D721Med (cell line): Measurements from ENCODE around the gene PAQR4.

Experiments used
- DNase-seq: peaks from one replicate; pipeline ENCODE4 v3.0.0; 2011; ENCODE audit warnings: low spot score; ENCODE audit not compliant: insufficient read length
- FAIRE-seq: peaks from 2 replicates; lab custom pipeline; 2011; peaks lifted over from hg19 to GRCh38; lab: Jason Lieb, UNC
- CTCF ChIP-seq: IDR thresholded peaks from 2 replicates; pipeline ENCODE4 v1.5.1; 2012; ENCODE audit warnings: mild to moderate bottlenecking, control low read depth; ENCODE audit not compliant: insufficient read depth; ENCODE audit errors: missing control alignments

The PAQR4 gene

GRCh38 chr16:2968738-2969544, at the start of gene PAQR4:
Gene PAQR4, plus strand, starts transcription at chr16:2969348. Its CDS starts 327 bp downstream, at chr16:2969675.
- peak; percentile 95 for DNase-seq
- no peak for FAIRE-seq
- TF ChIP-seq CTCF, result no peak

- FAIRE-seq (no peak), DNase-seq (peak; percentile 31)
- TF ChIP-seq CTCF, result peak; percentile 91
These were observed 49.5 kb upstream of the PAQR4 start for GRCh38 chr16:2919511-2920255.

GRCh38 chr16:2923481-2923880, 45.7 kb upstream of the PAQR4 start:
- no peak for TF ChIP-seq CTCF
- DNase-seq, result no peak
- FAIRE-seq, result no peak

GRCh38 chr16:2924901-2925755, 44.0 kb upstream of the PAQR4 start:
- DNase-seq, result peak; percentile 3
- no peak for FAIRE-seq
- no peak for TF ChIP-seq CTCF

- FAIRE-seq (no peak), DNase-seq (peak; percentile 10)
- no peak for TF ChIP-seq CTCF
These were observed 43.0 kb upstream of the PAQR4 start for GRCh38 chr16:2925951-2926649.

- DNase-seq, result no peak
- FAIRE-seq, result no peak
- no peak for TF ChIP-seq CTCF
These were observed 42.5 kb upstream of the PAQR4 start for GRCh38 chr16:2926650-2926999.
